Activated T-cell treated with anti-CD3 and anti-CD28 coated beads for 48 hours (primary cell): ENCODE measurements around the gene GZMH.
"Not testable (repeated sequence)": the region's sequence is repeated elsewhere in the genome, so short reads cannot be mapped to it uniquely, and the experiment has no call there.

Source experiments
- DNase-seq: peaks from one replicate; pipeline ENCODE4 v3.0.0-alpha.2; 2020; ENCODE audit warnings: low read depth

GZMH gene

DNA sequence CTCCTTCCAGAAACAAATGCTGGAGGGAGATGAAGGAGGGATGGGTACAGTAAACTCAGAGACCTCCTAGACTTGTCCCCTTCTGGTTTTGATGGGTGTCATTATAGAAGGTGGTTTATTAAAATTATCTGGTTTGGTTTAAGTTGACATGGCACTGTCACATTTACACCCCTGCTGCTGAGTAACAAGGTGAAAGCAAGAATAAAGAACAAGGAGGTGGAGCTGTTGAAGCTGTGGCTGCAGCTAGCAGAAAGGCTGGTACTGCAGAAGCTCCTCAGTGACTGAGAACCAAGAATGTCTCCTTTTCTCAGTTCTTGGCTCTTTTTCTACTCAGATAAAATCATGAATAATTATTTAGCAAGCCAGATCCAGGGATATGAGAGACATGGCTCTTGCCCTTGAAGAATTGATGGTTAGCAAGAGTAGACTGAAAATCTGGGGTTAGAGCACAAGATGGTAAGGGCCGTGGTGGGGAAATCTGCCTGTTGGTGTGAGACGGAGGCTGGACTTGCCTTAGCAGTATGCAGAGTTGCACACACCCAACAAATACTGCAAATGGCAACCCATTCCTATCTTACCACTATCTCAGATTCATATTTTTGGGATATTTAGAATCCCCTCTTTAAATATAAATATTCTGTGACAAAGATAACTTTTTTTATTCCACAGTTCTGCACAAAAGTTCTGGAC is at the start of gene GZMH:
Gene GZMH (minus strand): TSS at position 31 of the 690 bp plus-strand sequence. CDS start 72 bp downstream, outside the sequence.
- no peak for DNase-seq

DNA sequence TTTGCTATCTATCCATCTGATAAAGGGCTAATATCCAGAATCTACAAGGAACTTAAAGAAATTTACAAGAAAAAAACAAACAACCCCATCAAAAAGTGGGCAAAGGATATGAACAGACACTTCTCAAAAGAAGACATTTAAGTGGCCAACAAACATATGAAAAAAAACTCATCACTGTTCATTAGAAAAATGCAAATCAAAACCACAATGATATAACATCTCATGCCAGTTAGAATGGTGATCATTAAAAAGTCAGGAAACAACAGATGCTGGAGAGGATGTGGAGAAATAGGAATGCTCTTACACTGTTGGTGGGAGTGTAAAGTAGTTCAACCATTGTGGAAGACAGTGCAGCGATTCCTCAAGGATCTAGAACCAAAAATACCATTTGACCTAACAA is 38.9 kb upstream of the GZMH start:
- not testable (repeated sequence) for DNase-seq

- DNase-seq: no peak
Measured at GRCh38 chr14:24639905-24640304, 30.4 kb upstream of the GZMH start.

GRCh38 chr14:24639270-24639669 is 29.8 kb upstream of the GZMH start:
- no peak for DNase-seq

- peak; percentile 79 for DNase-seq
Measured at GRCh38 chr14:24634158-24634557, 24.7 kb upstream of the GZMH start, which contains the start of gene GZMB. Gene GZMB, minus strand, starts transcription at chr14:24634190. Its CDS starts 30 bp downstream, at chr14:24634160.

DNA sequence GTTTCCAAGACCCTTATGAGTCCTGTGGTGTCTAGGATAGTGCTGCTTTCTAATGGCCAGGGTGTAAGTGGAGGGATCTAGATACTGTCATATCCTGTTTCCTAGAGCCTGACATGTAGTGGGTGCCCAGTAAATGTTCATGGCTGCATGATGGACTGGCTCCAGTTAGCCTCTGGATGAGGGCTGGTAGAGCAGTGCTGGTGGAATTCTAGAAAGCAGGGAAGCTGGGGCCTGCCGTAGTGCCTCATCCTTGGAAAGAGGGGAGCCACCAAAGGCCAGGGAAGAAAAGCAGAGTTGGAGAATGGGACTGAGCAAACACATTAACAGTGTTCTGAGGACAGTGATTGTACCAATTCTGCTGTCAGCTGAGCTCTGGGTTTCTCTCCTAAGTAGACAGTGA is 23.9 kb upstream of the GZMH start:
- no peak for DNase-seq

DNA sequence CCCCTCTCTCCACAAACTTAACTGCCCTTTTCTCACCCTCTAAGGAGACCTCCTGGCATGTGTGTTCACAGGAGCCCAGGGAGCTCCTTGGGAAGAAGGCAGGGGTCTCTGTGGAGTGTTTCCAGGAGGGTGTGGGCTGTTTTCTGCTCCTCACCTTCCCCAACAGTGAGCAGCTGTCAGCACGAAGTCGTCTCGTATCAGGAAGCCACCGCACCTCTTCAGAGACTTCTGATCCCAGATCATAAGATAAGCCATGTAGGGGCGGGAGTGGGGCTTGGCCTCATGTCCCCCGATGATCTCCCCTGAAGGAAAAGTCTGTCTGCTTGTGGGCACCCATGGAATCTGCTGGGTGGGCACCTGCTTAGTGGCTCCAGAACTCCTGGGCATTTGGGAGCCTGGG is 23.3 kb upstream of the GZMH start:
- DNase-seq: no peak

GRCh38 chr14:24632336-24632735 is 22.9 kb upstream of the GZMH start:
- DNase-seq: no peak

- DNase-seq: no peak
Measured at GRCh38 chr14:24631749-24632335, 22.4 kb upstream of the GZMH start.

GRCh38 chr14:24630872-24631477 is 21.5 kb upstream of the GZMH start:
- DNase-seq: no peak

DNA sequence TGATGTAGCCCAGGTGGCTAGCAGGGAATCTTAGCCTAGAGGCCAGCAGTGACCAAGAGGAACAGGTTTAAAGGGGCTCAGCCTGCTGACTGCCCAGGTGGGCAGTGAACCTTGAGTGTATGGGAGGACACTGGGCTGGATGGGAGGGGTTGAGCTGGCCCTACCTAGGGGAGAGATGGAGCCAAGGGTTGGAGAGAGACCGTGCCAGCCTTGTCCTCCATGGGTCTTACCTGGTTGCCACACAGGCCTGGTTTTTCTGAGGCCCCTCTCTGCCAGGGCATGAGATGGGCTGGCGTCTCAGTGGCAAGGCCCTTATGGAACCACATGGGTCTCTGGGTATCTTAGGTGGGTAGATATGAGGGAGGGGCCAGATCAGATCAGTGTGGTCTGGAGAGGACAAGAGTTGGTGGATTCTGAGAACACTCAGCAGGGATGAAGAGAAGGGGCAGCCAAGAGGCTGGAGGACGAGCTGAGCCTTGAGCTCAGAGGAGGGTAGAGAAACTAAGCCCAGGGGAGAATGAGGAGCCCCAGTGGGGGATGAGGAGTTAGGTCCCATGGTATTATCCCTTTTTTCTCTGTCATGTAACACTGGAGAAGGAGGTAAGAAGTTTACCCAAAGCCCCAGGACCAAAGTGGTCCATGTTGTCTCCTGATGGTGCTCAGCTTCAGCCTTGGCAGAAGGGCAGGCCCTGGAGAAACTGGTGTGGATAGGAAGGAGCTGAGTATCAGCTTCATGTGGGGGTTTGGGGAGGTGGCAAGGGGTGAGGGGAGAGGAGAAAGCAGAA is 20.8 kb upstream of the GZMH start:
- DNase-seq: no peak

DNA sequence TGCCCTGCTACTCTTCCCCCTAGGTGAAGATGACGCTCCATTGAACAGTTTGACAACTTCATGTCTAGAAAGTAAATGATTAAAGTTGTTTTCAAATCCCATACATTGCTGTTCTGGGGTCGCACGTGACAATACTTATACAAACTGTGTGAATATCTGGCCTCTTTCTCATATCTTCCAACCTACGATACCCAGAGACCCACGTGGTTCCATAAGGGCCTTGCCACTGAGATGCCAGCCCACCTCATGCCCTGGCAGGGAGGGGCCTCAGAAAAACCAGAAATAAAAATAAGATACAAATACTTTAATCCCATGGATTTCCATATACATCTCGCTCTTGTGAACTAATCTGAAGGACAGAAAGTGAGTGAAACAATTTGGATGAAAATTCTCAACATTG is 20.0 kb upstream of the GZMH start:
- no peak for DNase-seq

GRCh38 chr14:24613747-24614146 is 4.3 kb upstream of the GZMH start:
- no peak for DNase-seq

GRCh38 chr14:24613241-24613640 is 3.8 kb upstream of the GZMH start:
- DNase-seq: no peak

- DNase-seq: no peak
Measured at GRCh38 chr14:24612196-24612595, 2.7 kb upstream of the GZMH start.

- no peak for DNase-seq
Measured at GRCh38 chr14:24607635-24608514, 1.6 kb downstream of the GZMH start.

- DNase-seq: no peak
Measured at GRCh38 chr14:24607081-24607480, 2.4 kb downstream of the GZMH start.

DNA sequence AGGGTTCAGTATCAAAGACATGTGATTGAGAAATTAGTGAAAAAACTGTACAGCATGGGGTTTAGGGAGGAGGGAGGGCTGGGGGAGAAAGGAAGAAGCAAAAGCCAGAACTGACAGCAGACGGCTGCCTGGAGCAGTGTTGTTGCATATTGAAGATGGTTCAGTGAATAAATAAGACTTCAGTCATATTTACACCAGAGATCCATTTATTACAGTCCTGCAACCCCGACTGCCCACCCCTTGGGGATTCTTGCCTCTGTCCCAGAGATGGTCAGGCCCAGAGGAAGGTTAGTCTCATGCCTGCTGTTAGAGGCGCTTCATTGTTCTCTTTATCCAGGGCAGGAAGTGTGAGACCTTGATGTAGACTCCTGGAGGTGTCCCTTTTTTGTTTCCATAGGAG is 3.2 kb downstream of the GZMH start:
- DNase-seq: no peak

DNA sequence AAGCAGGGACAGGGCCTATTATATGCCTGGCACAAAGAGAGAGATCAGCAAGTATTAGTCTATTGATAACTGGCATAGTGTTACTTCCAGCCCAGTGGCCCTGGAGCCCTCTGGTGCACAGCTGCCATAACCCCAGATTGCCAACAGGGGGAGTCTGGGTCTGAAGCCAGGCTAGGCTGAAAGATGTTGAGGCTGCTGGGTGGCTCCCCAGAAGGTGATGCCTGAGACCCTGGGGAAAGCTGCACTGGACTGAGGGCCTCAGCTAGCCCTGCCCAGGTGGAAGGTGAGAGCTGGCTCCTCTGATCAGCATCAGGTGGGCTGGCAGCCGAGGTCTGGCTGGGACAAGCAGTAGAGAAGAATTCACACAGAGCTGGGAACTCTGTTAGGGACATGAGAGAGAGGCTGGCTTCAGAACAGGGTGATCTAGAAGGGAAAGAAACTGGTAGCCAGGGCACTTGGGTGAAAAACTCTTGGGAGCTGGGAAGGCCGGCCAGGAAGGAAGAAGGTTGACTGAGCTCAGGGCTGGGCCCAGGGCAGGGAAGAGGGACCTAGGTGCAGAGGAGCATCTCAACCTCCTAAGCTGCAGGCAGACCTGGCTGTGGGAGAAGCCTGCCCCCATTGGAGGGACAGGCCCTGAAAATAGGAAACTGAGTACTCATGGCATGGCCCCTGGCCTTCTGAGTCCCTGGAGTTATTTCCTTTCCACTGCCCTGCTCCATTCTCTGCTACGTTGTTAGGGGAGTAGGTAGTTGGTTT is 3.9 kb downstream of the GZMH start:
- peak; percentile 65 for DNase-seq

DNA sequence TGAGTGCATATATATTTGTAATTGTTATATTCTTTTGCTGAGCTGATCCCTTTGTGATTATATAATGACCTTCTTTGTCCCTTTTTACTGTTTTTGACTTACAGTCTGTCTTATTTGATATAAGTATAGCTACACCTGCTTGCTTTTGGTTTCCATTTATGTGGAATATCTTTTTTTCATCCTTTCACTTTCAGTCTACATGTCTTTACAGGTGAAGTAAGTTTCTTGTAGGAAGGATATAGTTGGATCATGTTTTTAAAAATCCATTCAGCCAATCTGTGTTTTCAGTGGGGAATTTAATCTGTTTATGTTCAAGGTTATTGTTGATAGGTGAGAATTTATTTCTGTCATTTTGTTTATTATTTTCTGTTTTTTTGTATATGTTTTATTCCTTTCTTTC is 12.1 kb downstream of the GZMH start:
- DNase-seq: no peak
